Gastroesophageal sphincter (tissue), 4 donors: ENCODE data around the gene EPS8L3. TPM values are rescaled to one million over a fixed set of nuclear protein-coding genes. Genes with fewer than 3 reads are reported as not detected.
"Not testable (repeated sequence)": the region's sequence is repeated elsewhere in the genome, so short reads cannot be mapped to it uniquely, and the experiment has no call there.

ENCODE experiments used
- ATAC-seq: fragments of 150-250 bp; one replicate; pipeline ENCODE4 v1.9.1; 2016; ENCODE audit warnings: mild to moderate bottlenecking, moderate library complexity
- H3K27ac ChIP-seq, 4 donors: fragments of 200-600 bp; sonication (generic) in 3 of 4; 1 replicate in 3 of 4; 2 replicates in 1 of 4; pipeline ENCODE4 v1.5.1; 2016 to 2019
- H3K27me3 ChIP-seq: fragments of 200-600 bp; sonication (generic); one replicate; pipeline ENCODE4 v1.5.1; 2019
- H3K36me3 ChIP-seq, 2 donors: fragments of 200-600 bp; sonication (generic); one replicate each; pipeline ENCODE4 v1.5.1; 2019; ENCODE audit warnings: control low read depth in 1 of 2
- H3K4me1 ChIP-seq, 3 donors: fragments of 200-600 bp; sonication (generic); 1 replicate in 2 of 3; 2 replicates in 1 of 3; pipeline ENCODE4 v1.5.1; 2016 to 2019; ENCODE audit warnings: control low read depth in 2 of 3
- H3K4me3 ChIP-seq, 2 donors: fragments of 200-600 bp; sonication (generic); one replicate each; pipeline ENCODE4 v1.5.1; 2019; ENCODE audit warnings: mild to moderate bottlenecking in 1 of 2, moderate library complexity in 1 of 2
- H3K9me3 ChIP-seq, 3 donors: fragments of 200-600 bp; sonication (generic); one replicate each; pipeline ENCODE4 v1.5.1; 2017 to 2019; ENCODE audit warnings: control low read depth in 2 of 3
- CTCF ChIP-seq, 4 experiments: fragments of 200-600 bp in 2 of 4; fragments of 450-650 bp in 2 of 4; sonication (generic) in 1 of 4; IDR thresholded peaks; one replicate each; pipeline ENCODE4 v1.5.1; 2017 to 2019; ENCODE audit warnings: antibody characterized with exemption in 4 of 4, mild to moderate bottlenecking in 2 of 4, moderate library complexity in 2 of 4
- EP300 ChIP-seq: sonication (generic); formaldehyde crosslinking; IDR thresholded peaks from one replicate; pipeline ENCODE4 v1.6.1; 2017; ENCODE audit warnings: antibody characterized with exemption, mild to moderate bottlenecking
- POLR2A ChIP-seq, 2 donors: fragments of 450-650 bp; IDR thresholded peaks; one replicate each; pipeline ENCODE4 v1.6.1; 2017; ENCODE audit warnings: antibody characterized with exemption in 2 of 2, mild to moderate bottlenecking in 2 of 2, moderate library complexity in 1 of 2
- POLR2AphosphoS5 ChIP-seq: sonication (generic); formaldehyde crosslinking; IDR thresholded peaks from one replicate; pipeline ENCODE4 v1.6.1; 2017; ENCODE audit warnings: antibody characterized with exemption
- WGBS, 2 donors: methylation state at CpG; one replicate each; pipeline ENCODE4 v1.1.5; 2018; ENCODE audit warnings: low coverage in 1 of 2; 5-methylcytosine and 5-hydroxymethylcytosine counted together
- total RNA-seq, 4 donors: library from RNA; depleted of rRNA; stranded (reverse); fragments of >200 nt; gene quantifications; one replicate each; pipeline ENCODE4 v1.1.0, GENCODE V29; 2016

EPS8L3 gene
- total RNA-seq, 4 donors from 2014 or later, result 0.12 TPM; not detected in 3

- no peaks in the 10 kb centered on the region for H3K27me3 ChIP-seq
- ATAC-seq, result no peak
These were observed 39.3 kb upstream of the EPS8L3 start for GRCh38 chr1:109802901-109803561.

DNA sequence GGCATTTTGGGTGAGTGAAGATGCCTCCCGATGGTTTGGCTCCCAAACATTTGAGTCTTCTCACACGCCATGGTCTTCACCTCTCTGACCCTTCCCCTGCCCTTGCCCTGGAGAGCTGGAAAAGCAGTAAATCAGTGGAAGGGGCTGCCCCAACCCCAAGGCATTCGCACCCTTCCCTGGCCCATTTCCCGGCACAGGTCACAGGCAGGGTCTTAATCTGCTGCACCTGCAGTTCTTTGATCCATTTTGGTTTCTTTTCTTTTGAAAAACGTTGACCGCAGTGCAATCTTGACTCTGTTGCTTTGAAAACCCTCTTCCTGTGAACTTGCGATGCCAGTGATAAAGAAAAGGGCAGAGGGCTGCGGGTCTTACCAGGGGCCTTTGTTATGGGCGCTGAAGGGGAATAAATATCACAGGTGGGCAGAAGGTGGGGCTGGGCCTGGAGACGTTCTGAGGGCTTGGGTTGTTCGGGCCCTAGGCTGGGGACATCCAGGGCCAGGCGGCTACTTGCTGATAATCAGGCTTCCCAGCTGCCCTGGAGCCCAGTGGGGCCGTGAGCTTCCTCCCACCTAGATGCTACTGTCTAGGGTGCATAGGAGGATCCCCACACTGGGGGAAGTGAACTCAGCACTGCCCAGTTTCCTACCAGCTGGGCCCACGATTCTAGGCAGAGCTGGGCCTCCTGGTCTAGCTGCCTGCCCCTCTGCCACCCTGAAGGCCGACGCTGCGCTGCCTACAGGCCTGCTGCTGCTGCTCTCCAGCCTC is 38.6 kb upstream of the EPS8L3 start:
- no peaks in the 10 kb centered on the region for H3K36me3 ChIP-seq
- H3K9me3 ChIP-seq, result no peaks in the 10 kb centered on the region
- no peaks in the 10 kb centered on the region for H3K27me3 ChIP-seq
- H3K27ac ChIP-seq, result peak overlapping the region in 3 of 4 donors; percentile 59 to 61 (median 60)
- H3K4me1 ChIP-seq, result peaks cover 0 to 32% (median 15%) of the 10 kb centered on the region in 3 donors
- H3K4me3 ChIP-seq, result no peak overlapping the region
- no peak for TF ChIP-seq POLR2A (IDR thresholded peaks at IDR 0.05)
- TF ChIP-seq EP300, result no peak
- TF ChIP-seq CTCF (IDR thresholded peaks at IDR 0.05), result no peak
- TF ChIP-seq POLR2AphosphoS5, result no peak
- 90% methylated on average over 3 to 7 of the region's 17 CpGs for WGBS, 2 donors
- no peak for ATAC-seq

More at GRCh38 chr1:109802901-109803561, 39.3 kb upstream of the EPS8L3 start:
- H3K9me3 ChIP-seq, result no peaks in the 10 kb centered on the region
- WGBS, 2 donors, result 20% methylated on average over 3 of the region's 5 CpGs; no CpG with 5 or more reads in 1 of the 2 donors
- peak overlapping the region in 3 of 4 donors; percentile 59 to 61 (median 60) for H3K27ac ChIP-seq
- TF ChIP-seq POLR2AphosphoS5, result peak; percentile 27
- TF ChIP-seq EP300, result no peak
- no peaks in the 10 kb centered on the region for H3K36me3 ChIP-seq
- H3K4me1 ChIP-seq, result peaks cover 0 to 27% (median 12%) of the 10 kb centered on the region in 3 donors
- no peak overlapping the region for H3K4me3 ChIP-seq

DNA sequence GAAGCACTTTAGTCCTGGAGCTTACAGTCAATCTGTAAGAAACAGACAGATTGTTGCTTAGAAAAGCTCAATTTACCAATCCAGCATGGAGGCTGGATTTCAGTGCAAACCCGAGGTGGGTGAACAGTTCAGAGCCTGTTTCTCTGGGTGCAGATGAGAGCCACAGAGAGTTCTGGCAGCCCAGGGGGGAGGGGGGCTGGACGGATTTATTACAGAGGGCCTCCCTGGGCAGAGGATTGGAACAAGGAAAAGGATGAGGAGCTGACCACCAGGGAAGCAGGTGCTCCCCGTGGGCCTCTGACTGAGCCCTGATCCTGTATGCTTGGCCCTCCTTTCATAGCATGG is 38.0 kb upstream of the EPS8L3 start:
- Histone ChIP-seq H3K4me3 (no peak overlapping the region), H3K27me3 (no peaks in the 10 kb centered on the region), H3K27ac (no peak overlapping the region), H3K9me3 (no peaks in the 10 kb centered on the region), H3K4me1 (peaks cover 0 to 33% (median 19%) of the 10 kb centered on the region in 3 donors), H3K36me3 (no peaks in the 10 kb centered on the region)
- TF ChIP-seq EP300 (no peak), CTCF (IDR thresholded peaks at IDR 0.05) (no peak), POLR2A (IDR thresholded peaks at IDR 0.05) (no peak), POLR2AphosphoS5 (no peak)
- 61 to 84% methylated on average over 2 of the region's 3 CpGs for WGBS, 2 donors
- ATAC-seq, result no peak

GRCh38 chr1:109800291-109800690 is 36.6 kb upstream of the EPS8L3 start:
- no peak overlapping the region for H3K4me3 ChIP-seq
- H3K4me1 ChIP-seq, result peaks cover 0 to 41% (median 23%) of the 10 kb centered on the region in 3 donors
- no peaks in the 10 kb centered on the region for H3K36me3 ChIP-seq
- H3K27ac ChIP-seq, result no peak overlapping the region
- no peaks in the 10 kb centered on the region for H3K9me3 ChIP-seq
- no peak for ATAC-seq
- TF ChIP-seq POLR2A (IDR thresholded peaks at IDR 0.05) (no peak), EP300 (no peak), POLR2AphosphoS5 (no peak), CTCF (IDR thresholded peaks at IDR 0.05) (no peak)
- no peaks in the 10 kb centered on the region for H3K27me3 ChIP-seq

DNA sequence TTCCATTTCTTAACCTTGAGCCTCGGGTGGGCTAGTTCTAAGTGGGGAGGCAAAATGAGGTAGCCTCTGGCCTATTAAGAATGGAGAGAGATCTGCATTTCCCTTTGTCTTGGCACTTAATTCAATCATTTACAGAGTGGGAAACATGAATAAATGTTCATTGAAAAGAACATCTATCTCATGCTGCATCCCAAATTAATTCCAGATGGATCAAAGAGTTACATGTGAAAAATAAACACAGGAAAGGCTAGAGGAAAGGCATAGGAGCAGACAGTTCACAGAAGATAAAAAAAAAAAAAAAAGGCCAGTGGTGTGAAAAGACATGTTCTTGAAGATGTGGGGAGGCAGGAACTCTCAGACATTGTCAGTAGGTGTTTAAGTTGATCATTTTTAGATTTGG is 35.7 kb upstream of the EPS8L3 start:
- Histone ChIP-seq H3K27me3 (no peaks in the 10 kb centered on the region), H3K9me3 (no peaks in the 10 kb centered on the region), H3K4me1 (peaks cover 0 to 48% (median 25%) of the 10 kb centered on the region in 3 donors), H3K36me3 (no peaks in the 10 kb centered on the region), H3K4me3 (no peak overlapping the region), H3K27ac (no peak overlapping the region)
- no peak for ATAC-seq
- no peak for TF ChIP-seq POLR2AphosphoS5
- TF ChIP-seq CTCF (IDR thresholded peaks at IDR 0.05), result no peak
- TF ChIP-seq POLR2A (IDR thresholded peaks at IDR 0.05), result no peak
- no peak for TF ChIP-seq EP300
- WGBS, 2 donors, result 0 to 33% methylated on average over 1 of the region's 1 CpG

GRCh38 chr1:109797303-109797595 is 33.5 kb upstream of the EPS8L3 start:
- Histone ChIP-seq H3K4me1 (peaks cover 0 to 50% (median 36%) of the 10 kb centered on the region in 3 donors), H3K27ac (peak overlapping the region in 3 of 4 donors; percentile 58 to 70 (median 59))
- 63 to 90% methylated on average over 3 to 4 of the region's 5 CpGs for WGBS, 2 donors
- not testable (repeated sequence) for H3K4me3 ChIP-seq, ATAC-seq, H3K27me3 ChIP-seq, H3K36me3 ChIP-seq, H3K9me3 ChIP-seq
